Gastrocnemius medialis (tissue), 4 donors: Measurements from ENCODE around the gene CNOT10. TPM values are rescaled to one million over a fixed set of nuclear protein-coding genes. Genes with fewer than 3 reads are reported as not detected.
"Not testable (repeated sequence)": the region's sequence is repeated elsewhere in the genome, so short reads cannot be mapped to it uniquely, and the experiment has no call there.

ENCODE experiments used
- ATAC-seq, 2 donors: fragments of 150-250 bp; one replicate each; pipeline ENCODE4 v1.9.1; 2016
- DNase-seq, 2 donors: peaks; one replicate each; pipeline ENCODE4 v3.0.0-alpha.2; 2019
- H3K27ac ChIP-seq, 4 donors: fragments of 200-600 bp; sonication (generic); 1 replicate in 1 of 4; 2 replicates in 3 of 4; pipeline ENCODE4 v1.5.1; 2016 to 2018; ENCODE audit warnings: mild to moderate bottlenecking in 2 of 4, moderate library complexity in 1 of 4
- H3K27me3 ChIP-seq, 3 donors: fragments of 200-600 bp; sonication (generic) in 2 of 3; 1 replicate in 1 of 3; 2 replicates in 2 of 3; pipeline versions ENCODE4 v1.5.1 to v1.6.0; 2016 to 2019; ENCODE audit warnings: mild to moderate bottlenecking in 1 of 3, moderate library complexity in 1 of 3
- H3K36me3 ChIP-seq, 2 donors: fragments of 200-600 bp; sonication (generic) in 1 of 2; one replicate each; pipeline ENCODE4 v1.5.1; 2017 to 2018
- H3K4me1 ChIP-seq, 2 donors: fragments of 200-600 bp; sonication (generic) in 1 of 2; one replicate each; pipeline ENCODE4 v1.5.1; 2016 to 2017; ENCODE audit warnings: mild to moderate bottlenecking in 2 of 2
- H3K4me3 ChIP-seq, 4 donors: fragments of 200-600 bp; sonication (generic) in 3 of 4; 1 replicate in 1 of 4; 2 replicates in 3 of 4; pipeline ENCODE4 v1.5.1; 2016 to 2019; ENCODE audit warnings: mild to moderate bottlenecking in 2 of 4
- H3K9me3 ChIP-seq, 3 donors: fragments of 200-600 bp; sonication (generic) in 2 of 3; 1 replicate in 1 of 3; 2 replicates in 2 of 3; pipeline ENCODE4 v1.5.1; 2016 to 2019
- CTCF ChIP-seq, 5 experiments: fragments of 450-650 bp in 3 of 5; fragments of 200-600 bp in 2 of 5; sonication (generic) in 2 of 5; IDR thresholded peaks in 4 of 5; conservative IDR thresholded peaks in 1 of 5; 1 replicate in 4 of 5; 2 replicates in 1 of 5; pipeline ENCODE4 v1.5.1; 2016 to 2019; ENCODE audit warnings: antibody characterized with exemption in 5 of 5, mild to moderate bottlenecking in 3 of 5, moderate library complexity in 3 of 5
- POLR2A ChIP-seq, 2 donors: fragments of 450-650 bp; IDR thresholded peaks; one replicate each; pipeline ENCODE4 v1.6.1; 2017; ENCODE audit warnings: antibody characterized with exemption in 2 of 2, mild to moderate bottlenecking in 2 of 2, moderate library complexity in 2 of 2
- in situ Hi-C, 4 donors: fragments of 200-750 bp; cut with MboI; loops; one replicate each; pipeline versions ENCODE4 v1.15.0 to v1.8.0; 2017; ENCODE audit warnings: low sequenced_read_pairs in 4 of 4
- intact Hi-C: fragments of 100-400 bp; cut with DNase I; formaldehyde crosslinking; loops from one replicate; pipeline ENCODE4 v1.15.1; 2023; ENCODE audit warnings: low total_unique reads
- total RNA-seq, 4 donors: library from RNA; depleted of rRNA; stranded (reverse); fragments of >200 nt; gene quantifications; one replicate each; pipeline versions ENCODE4 v1.1.0 to v1.2.3, GENCODE V29; 2016

CNOT10 gene
- total RNA-seq, 4 donors from 2014 or later = 10.2 to 16.8 (median 10.9) TPM

GRCh38 chr3:32797776-32798175 is 112.8 kb downstream of the CNOT10 start:
- H3K9me3 ChIP-seq = no peaks in the 10 kb centered on the region
- no peaks in the 10 kb centered on the region for H3K36me3 ChIP-seq
- intact Hi-C loops = no loop called here
- no peak overlapping the region for H3K27ac ChIP-seq
- ATAC-seq = no peak
- in situ Hi-C loops = no loop called here
- TF ChIP-seq CTCF (IDR thresholded peaks at IDR 0.05 in 4 of 5, conservative IDR thresholded peaks at IDR 0.05 in 1 of 5) = no peak
- no peak for TF ChIP-seq POLR2A (IDR thresholded peaks at IDR 0.05)
- no peak overlapping the region for H3K4me3 ChIP-seq
- DNase-seq = no peak
- H3K4me1 ChIP-seq = no peaks in the 10 kb centered on the region
- no peaks in the 10 kb centered on the region for H3K27me3 ChIP-seq

GRCh38 chr3:32801440-32801839 is 116.5 kb downstream of the CNOT10 start:
- H3K36me3 ChIP-seq, ATAC-seq, intact Hi-C loops, H3K27ac ChIP-seq, H3K9me3 ChIP-seq, H3K4me3 ChIP-seq, DNase-seq, H3K4me1 ChIP-seq, H3K27me3 ChIP-seq, in situ Hi-C loops: not testable (repeated sequence)

- ATAC-seq (no peak), DNase-seq (no peak)
- Histone ChIP-seq H3K4me1 (peaks cover 0 to 10% of the 10 kb centered on the region in 2 donors), H3K27me3 (peaks cover 15 to 24% (median 19%) of the 10 kb centered on the region in 3 donors), H3K36me3 (no peaks in the 10 kb centered on the region), H3K9me3 (no peaks in the 10 kb centered on the region), H3K4me3 (no peak overlapping the region), H3K27ac (no peak overlapping the region)
- in situ Hi-C loops (no loop called here), intact Hi-C loops (no loop called here)
- no peak for TF ChIP-seq POLR2A (IDR thresholded peaks at IDR 0.05)
- no peak for TF ChIP-seq CTCF (IDR thresholded peaks at IDR 0.05 in 4 of 5, conservative IDR thresholded peaks at IDR 0.05 in 1 of 5)
Measured at GRCh38 chr3:32813180-32813579, 128.2 kb downstream of the CNOT10 start.

GRCh38 chr3:32814361-32814760 is 129.4 kb downstream of the CNOT10 start:
- DNase-seq = no peak
- H3K27me3 ChIP-seq = peaks cover 22 to 33% (median 28%) of the 10 kb centered on the region in 3 donors
- in situ Hi-C loops = no loop called here

GRCh38 chr3:32815841-32816438 is 131.0 kb downstream of the CNOT10 start:
- TF ChIP-seq POLR2A (IDR thresholded peaks at IDR 0.05) (no peak), CTCF (IDR thresholded peaks at IDR 0.05 in 4 of 5, conservative IDR thresholded peaks at IDR 0.05 in 1 of 5) (no peak)
- H3K9me3 ChIP-seq = no peaks in the 10 kb centered on the region
- peaks cover 0 to 10% of the 10 kb centered on the region in 2 donors for H3K4me1 ChIP-seq
- no peaks in the 10 kb centered on the region for H3K36me3 ChIP-seq
- H3K4me3 ChIP-seq = peak overlapping the region in 1 of 4 donors; percentile 37
- H3K27ac ChIP-seq = no peak overlapping the region
- peaks cover 38 to 48% (median 44%) of the 10 kb centered on the region in 3 donors for H3K27me3 ChIP-seq
- ATAC-seq (no peak), DNase-seq (no peak)
- intact Hi-C loops = no loop called here
- in situ Hi-C loops = no loop called here

More at GRCh38 chr3:32814361-32814760, 129.4 kb downstream of the CNOT10 start:
- no peak for TF ChIP-seq CTCF (IDR thresholded peaks at IDR 0.05 in 4 of 5, conservative IDR thresholded peaks at IDR 0.05 in 1 of 5)
- TF ChIP-seq POLR2A (IDR thresholded peaks at IDR 0.05) = no peak
- Histone ChIP-seq H3K4me1 (peaks cover 0 to 10% of the 10 kb centered on the region in 2 donors), H3K9me3 (no peaks in the 10 kb centered on the region), H3K27ac (no peak overlapping the region), H3K4me3 (no peak overlapping the region), H3K36me3 (no peaks in the 10 kb centered on the region)
- intact Hi-C loops = no loop called here
- no peak for ATAC-seq
